ENCODE data around the gene RCSD1.

DNA sequence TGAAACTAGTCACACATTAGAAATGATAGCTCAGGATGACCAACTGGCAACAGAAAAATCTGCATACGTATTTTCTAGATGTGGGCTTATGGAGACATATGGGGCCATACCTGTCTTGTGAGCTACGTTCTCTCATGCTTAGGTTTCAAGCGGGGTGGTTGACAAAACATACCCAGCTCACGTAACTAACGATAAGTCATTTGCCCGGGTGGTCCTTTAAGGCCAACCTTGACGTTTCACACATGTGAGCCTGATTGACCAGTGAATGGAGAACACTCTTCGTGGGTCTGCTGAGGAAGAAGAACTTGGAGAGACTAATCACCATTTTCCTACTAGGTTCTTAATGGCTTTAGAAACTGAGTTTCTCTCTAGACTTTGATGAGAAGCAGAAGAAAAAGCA, 13.5 kb upstream of the RCSD1 start:
- TF ChIP-seq, protein P1, sequence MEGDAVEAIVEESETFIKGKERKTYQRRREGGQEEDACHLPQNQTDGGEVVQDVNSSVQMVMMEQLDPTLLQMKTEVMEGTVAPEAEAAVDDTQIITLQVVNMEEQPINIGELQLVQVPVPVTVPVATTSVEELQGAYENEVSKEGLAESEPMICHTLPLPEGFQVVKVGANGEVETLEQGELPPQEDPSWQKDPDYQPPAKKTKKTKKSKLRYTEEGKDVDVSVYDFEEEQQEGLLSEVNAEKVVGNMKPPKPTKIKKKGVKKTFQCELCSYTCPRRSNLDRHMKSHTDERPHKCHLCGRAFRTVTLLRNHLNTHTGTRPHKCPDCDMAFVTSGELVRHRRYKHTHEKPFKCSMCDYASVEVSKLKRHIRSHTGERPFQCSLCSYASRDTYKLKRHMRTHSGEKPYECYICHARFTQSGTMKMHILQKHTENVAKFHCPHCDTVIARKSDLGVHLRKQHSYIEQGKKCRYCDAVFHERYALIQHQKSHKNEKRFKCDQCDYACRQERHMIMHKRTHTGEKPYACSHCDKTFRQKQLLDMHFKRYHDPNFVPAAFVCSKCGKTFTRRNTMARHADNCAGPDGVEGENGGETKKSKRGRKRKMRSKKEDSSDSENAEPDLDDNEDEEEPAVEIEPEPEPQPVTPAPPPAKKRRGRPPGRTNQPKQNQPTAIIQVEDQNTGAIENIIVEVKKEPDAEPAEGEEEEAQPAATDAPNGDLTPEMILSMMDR (conservative IDR thresholded peaks at IDR 0.05; ENCODE audit: low read depth, low read length), result no peak
- no peak for TF ChIP-seq EZH2 (IDR thresholded peaks at IDR 0.05; ENCODE audit: borderline replicate concordance, low read depth, low read length, poor library complexity, severe bottlenecking)

Measured in A673 (cell line).